ENCODE results near the gene COL5A1. TPM values are rescaled to one million over a fixed set of nuclear protein-coding genes. Genes with fewer than 3 reads are reported as not detected.

Gene COL5A1
- total RNA-seq, 1 donor from 2014 or later = 28.9 TPM

GRCh38 chr9:134887686-134888602 lies 246.3 kb downstream of the COL5A1 start:
- no peak for TF ChIP-seq CTCF (IDR thresholded peaks at IDR 0.05; ENCODE audit: partially characterized antibody, unreplicated experiment)
- Mint-ChIP-seq H3K36me3 (ENCODE audit: unreplicated experiment) (no peaks in the 10 kb centered on the region), H3K4me3 (ENCODE audit: unreplicated experiment) (no peak overlapping the region), H3K27ac (ENCODE audit: unreplicated experiment) (no peak overlapping the region), H3K4me1 (ENCODE audit: low read depth, unreplicated experiment) (peaks cover 4% of the 10 kb centered on the region), H3K9me3 (ENCODE audit: unreplicated experiment) (peaks cover 4% of the 10 kb centered on the region), H3K27me3 (ENCODE audit: unreplicated experiment) (peaks cover 5% of the 10 kb centered on the region)
- DNase-seq = no peak

GRCh38 chr9:134888603-134889190 lies 247.1 kb downstream of the COL5A1 start:
- peaks cover 4% of the 10 kb centered on the region for H3K4me1 Mint-ChIP-seq (ENCODE audit: low read depth, unreplicated experiment)
- TF ChIP-seq CTCF (IDR thresholded peaks at IDR 0.05; ENCODE audit: partially characterized antibody, unreplicated experiment) = no peak
- peaks cover 5% of the 10 kb centered on the region for H3K27me3 Mint-ChIP-seq (ENCODE audit: unreplicated experiment)
- DNase-seq = no peak
- peaks cover 5% of the 10 kb centered on the region for H3K9me3 Mint-ChIP-seq (ENCODE audit: unreplicated experiment)
- no peak overlapping the region for H3K4me3 Mint-ChIP-seq (ENCODE audit: unreplicated experiment)
- H3K27ac Mint-ChIP-seq (ENCODE audit: unreplicated experiment) = no peak overlapping the region
- H3K36me3 Mint-ChIP-seq (ENCODE audit: unreplicated experiment) = no peaks in the 10 kb centered on the region

GRCh38 chr9:134889386-134890154 lies 248.0 kb downstream of the COL5A1 start:
- DNase-seq = no peak
- TF ChIP-seq CTCF (IDR thresholded peaks at IDR 0.05; ENCODE audit: partially characterized antibody, unreplicated experiment) = no peak
- H3K27me3 Mint-ChIP-seq (ENCODE audit: unreplicated experiment) = peaks cover 2% of the 10 kb centered on the region
- peaks cover 4% of the 10 kb centered on the region for H3K4me1 Mint-ChIP-seq (ENCODE audit: low read depth, unreplicated experiment)
- no peaks in the 10 kb centered on the region for H3K36me3 Mint-ChIP-seq (ENCODE audit: unreplicated experiment)
- peaks cover 5% of the 10 kb centered on the region for H3K9me3 Mint-ChIP-seq (ENCODE audit: unreplicated experiment)
- H3K27ac Mint-ChIP-seq (ENCODE audit: unreplicated experiment) = no peak overlapping the region
- H3K4me3 Mint-ChIP-seq (ENCODE audit: unreplicated experiment) = no peak overlapping the region

GRCh38 chr9:134890155-134890495 lies 248.5 kb downstream of the COL5A1 start:
- no peak overlapping the region for H3K27ac Mint-ChIP-seq (ENCODE audit: unreplicated experiment)
- H3K9me3 Mint-ChIP-seq (ENCODE audit: unreplicated experiment) = peaks cover 5% of the 10 kb centered on the region

More at GRCh38 chr9:134890155-134890495, 248.5 kb downstream of the COL5A1 start:
- Mint-ChIP-seq H3K4me3 (ENCODE audit: unreplicated experiment) (no peak overlapping the region), H3K27me3 (ENCODE audit: unreplicated experiment) (peaks cover 2% of the 10 kb centered on the region), H3K36me3 (ENCODE audit: unreplicated experiment) (peaks cover 4% of the 10 kb centered on the region), H3K4me1 (ENCODE audit: low read depth, unreplicated experiment) (peaks cover 4% of the 10 kb centered on the region)
- no peak for DNase-seq
- TF ChIP-seq CTCF (IDR thresholded peaks at IDR 0.05; ENCODE audit: partially characterized antibody, unreplicated experiment) = no peak

Data from glutamatergic neuron (in vitro differentiated cells).